ENCODE measurements around the gene CHAF1B. TPM values are rescaled to one million over a fixed set of nuclear protein-coding genes. Genes with fewer than 3 reads are reported as not detected.

CHAF1B gene
- total and polyA plus RNA-seq, 10 of the 15 experiments (the other 5 are each of a cell fraction or from before 2014, with no cell fraction given), result 5.9 to 31.5 (median 17.3) TPM

DNA sequence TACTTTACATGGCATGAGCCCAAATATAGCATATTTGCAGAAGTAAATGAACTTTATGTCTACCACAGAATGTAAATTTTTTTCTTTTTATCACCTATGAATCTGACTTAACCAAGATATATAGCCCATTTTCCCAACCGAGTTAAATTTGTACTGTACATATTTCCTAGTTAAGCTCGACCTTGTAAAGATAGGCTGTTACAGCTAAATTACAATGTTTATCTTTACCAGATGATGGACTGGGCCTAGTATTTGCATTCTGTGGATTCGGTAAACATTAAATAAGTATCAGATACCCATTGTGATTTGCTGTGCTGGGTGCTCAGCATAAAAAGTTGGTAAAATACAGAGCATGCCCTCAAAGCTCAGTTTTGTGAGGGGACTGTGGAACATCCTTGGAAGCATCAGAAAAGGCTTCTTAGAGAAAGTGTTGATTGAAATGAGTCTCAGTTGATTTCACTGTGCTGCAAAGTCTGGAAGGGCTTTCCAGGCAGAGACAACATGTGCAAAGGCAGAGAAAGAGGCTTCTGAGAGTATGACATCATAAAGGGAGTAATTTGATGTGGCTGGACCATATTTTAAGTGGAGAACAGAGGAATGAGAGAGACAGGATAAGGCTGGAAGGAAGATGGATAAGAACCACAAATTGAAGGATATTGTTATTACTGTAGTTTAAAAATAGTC, 37.8 kb upstream of the CHAF1B start:
- no peak for ATAC-seq
- no peak for DNase-seq (ENCODE audit: low read depth, low spot score)
- Histone ChIP-seq H3K27me3 (replicated peaks in 1 of 2; ENCODE audit: control insufficient read depth in 2 of 2, insufficient read depth in 2 of 2, low read length in 1 of 2) (no peaks in the 10 kb centered on the region), H3K4me3 (no peak overlapping the region), H4K20me1 (ENCODE audit: control insufficient read depth, insufficient read depth) (no peaks in the 10 kb centered on the region), H3K4me1 (ENCODE audit: control insufficient read depth, insufficient read depth, low read length) (no peaks in the 10 kb centered on the region), H3K9me3 (replicated peaks; ENCODE audit: control insufficient read depth, insufficient read depth, low read length) (no peaks in the 10 kb centered on the region), H3K9ac (ENCODE audit: control insufficient read depth, insufficient read depth, low read length) (no peak overlapping the region), H2AFZ (ENCODE audit: control insufficient read depth, low read depth, low read length) (no peak overlapping the region), H3K4me2 (ENCODE audit: control insufficient read depth, insufficient read depth) (no peak overlapping the region), H3K79me2 (ENCODE audit: control insufficient read depth, insufficient read depth, low read length) (no peaks in the 10 kb centered on the region), H3K36me3 (ENCODE audit: control insufficient read depth in 2 of 2, insufficient read depth in 2 of 2, low read length in 1 of 2) (peaks cover 8 to 18% of the 10 kb centered on the region in 2 experiments), H3K27ac (ENCODE audit: control insufficient read depth, insufficient read depth) (no peak overlapping the region)
- TF ChIP-seq NBN (IDR thresholded peaks at IDR 0.05) (no peak), NFXL1 (IDR thresholded peaks at IDR 0.05; ENCODE audit: borderline replicate concordance) (no peak), EGR1 (IDR thresholded peaks at IDR 0.05; ENCODE audit: borderline replicate concordance in 1 of 2, low read depth in 2 of 2, low read length in 2 of 2) (no peak), POLR2AphosphoS5 (IDR thresholded peaks at IDR 0.05; ENCODE audit: low read length) (no peak), POLR2A (IDR thresholded peaks at IDR 0.05; ENCODE audit: low read depth, low read length) (no peak), ZNF217 (IDR thresholded peaks at IDR 0.05) (no peak), JUND (IDR thresholded peaks at IDR 0.05; ENCODE audit: low read depth, low read length) (no peak), ZNF24 (IDR thresholded peaks at IDR 0.05) (no peak), STAT1 (conservative IDR thresholded peaks at IDR 0.05) (no peak), HSF1 (IDR thresholded peaks at IDR 0.05; ENCODE audit: low read depth, low read length) (no peak), TCF3 (IDR thresholded peaks at IDR 0.05; ENCODE audit: borderline replicate concordance, insufficient read depth, low read depth, low read length) (no peak), GATAD2B (conservative IDR thresholded peaks at IDR 0.05; ENCODE audit: low read depth) (no peak), MEF2A (IDR thresholded peaks at IDR 0.05; ENCODE audit: insufficient read depth, low read depth, low read length) (no peak)
- TF ChIP-seq, protein P1, sequence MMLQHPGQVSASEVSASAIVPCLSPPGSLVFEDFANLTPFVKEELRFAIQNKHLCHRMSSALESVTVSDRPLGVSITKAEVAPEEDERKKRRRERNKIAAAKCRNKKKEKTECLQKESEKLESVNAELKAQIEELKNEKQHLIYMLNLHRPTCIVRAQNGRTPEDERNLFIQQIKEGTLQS (IDR thresholded peaks at IDR 0.05; ENCODE audit: borderline replicate concordance, extremely low read depth, low read depth, low read length), result no peak
- POLR2A ChIA-PET, result interaction anchor here (0.5 kb wide), 1 partner anchor 110 kb away, joined by 3 read pairs; no protein-coding TSS in a partner anchor
- SMC1A ChIA-PET (ENCODE audit: uncharacterized antibody, unreplicated experiment), result no interaction called here
- TSS peak; percentile 27 for BruUV-seq (replicated peaks)
- RAD21 ChIA-PET (ENCODE audit: unreplicated experiment), result interaction anchor here (0.6 kb wide), 1 partner anchor 207 kb away, joined by 3 read pairs; no protein-coding TSS in a partner anchor
- CTCF ChIA-PET, result interaction anchor here (0.5 to 2.1 kb wide), 2 partner anchors 18 to 148 kb away, joined by 3 to 5 read pairs; no protein-coding TSS in a partner anchor
- intact Hi-C loops (cut with micrococcal nuclease; ENCODE audit: unreplicated experiment), result no loop called here
- 97% methylated on average over 3 of the region's 3 CpGs for WGBS (ENCODE audit: insufficient coverage, insufficient replicate concordance, low lambda C conversion rate, missing lambda C conversion rate)
- no peak for FAIRE-seq
- in situ Hi-C loops (cut with MboI), result no loop called here

All from GM12878 (cell line).